GM23338 (cell line): Measurements from ENCODE around the gene CCDC200.
"Not testable (repeated sequence)": the region's sequence is repeated elsewhere in the genome, so short reads cannot be mapped to it uniquely, and the experiment has no call there.

Experiments used
- CREB1 ChIP-seq: fragments of 250-450 bp; sonication (Bioruptor Pico); IDR thresholded peaks from 2 replicates; pipeline ENCODE4 v1.5.0; 2020; ENCODE audit warnings: low read depth, mild to moderate bottlenecking, moderate library complexity
- CTCF ChIP-seq, 2 experiments: fragments of 200-600 bp in 1 of 2; sonication (generic) in 1 of 2; conservative IDR thresholded peaks; 2 replicates each; pipeline versions ENCODE4 v1.5.1 to v1.6.1; 2016 to 2017; ENCODE audit warnings: antibody characterized with exemption in 2 of 2, low read depth in 2 of 2, mild to moderate bottlenecking in 2 of 2, moderate library complexity in 1 of 2
- ETS1 ChIP-seq: IDR thresholded peaks from 2 replicates; pipeline ENCODE4 v1.6.1; 2016; ENCODE audit warnings: antibody characterized with exemption
- EZH2 ChIP-seq: fragments of 200-600 bp; sonication (generic); IDR thresholded peaks from one replicate; pipeline ENCODE4 v1.8.0; 2017; ENCODE audit warnings: antibody characterized with exemption, mild to moderate bottlenecking, low read depth; ENCODE audit not compliant: unreplicated experiment
- EZH2phosphoT487 ChIP-seq: fragments of 200-600 bp; sonication (generic); IDR thresholded peaks from one replicate; pipeline ENCODE4 v1.8.1; 2018; ENCODE audit warnings: antibody characterized with exemption; ENCODE audit not compliant: unreplicated experiment
- JUNB ChIP-seq: IDR thresholded peaks from one replicate; pipeline ENCODE4 v1.6.1; 2016; ENCODE audit warnings: antibody characterized with exemption; ENCODE audit not compliant: unreplicated experiment
- NANOG ChIP-seq: IDR thresholded peaks from 2 replicates; pipeline ENCODE4 v1.6.1; 2016; ENCODE audit warnings: antibody characterized with exemption, borderline replicate concordance
- POLR2AphosphoS5 ChIP-seq: IDR thresholded peaks from 2 replicates; pipeline ENCODE4 v1.6.1; 2016; ENCODE audit warnings: antibody characterized with exemption, low read depth
- REST ChIP-seq: IDR thresholded peaks from one replicate; pipeline ENCODE4 v1.6.1; 2018; ENCODE audit warnings: antibody characterized with exemption; ENCODE audit not compliant: unreplicated experiment
- STAT1 ChIP-seq: IDR thresholded peaks from one replicate; pipeline ENCODE4 v1.6.1; 2016; ENCODE audit warnings: antibody characterized with exemption; ENCODE audit not compliant: unreplicated experiment
- ZNF114 ChIP-seq: fragments of 250-450 bp; sonication (Bioruptor Pico); IDR thresholded peaks from 2 replicates; pipeline ENCODE4 v1.5.0; 2020; ENCODE audit warnings: mild to moderate bottlenecking, moderate library complexity
- ZNF331 ChIP-seq: fragments of 250-450 bp; sonication (Bioruptor Pico); IDR thresholded peaks from 2 replicates; pipeline ENCODE4 v1.5.0; 2020; ENCODE audit warnings: low read depth, mild to moderate bottlenecking, moderate library complexity

GRCh38 chr17:43272483-43272882 is 44.1 kb upstream of the CCDC200 start:
- not testable (repeated sequence) for TF ChIP-seq CTCF (conservative IDR thresholded peaks at IDR 0.05; ENCODE audit: low read depth in 2 of 2); EZH2; CREB1 (CRISPR knock-in tag); NANOG; EZH2phosphoT487; REST; JUNB; ETS1; STAT1; ZNF114 (CRISPR knock-in tag); ZNF331 (CRISPR knock-in tag)
- TF ChIP-seq POLR2AphosphoS5 = peak; percentile 26; the same call in 1 of the 2 replicates
